ENCODE data around the gene MTHFD1L. TPM values are rescaled to one million over a fixed set of nuclear protein-coding genes. Genes with fewer than 3 reads are reported as not detected.

MTHFD1L gene
- polyA plus RNA-seq, 3 donors = 0.25 to 1.3 (median 0.39) TPM

DNA sequence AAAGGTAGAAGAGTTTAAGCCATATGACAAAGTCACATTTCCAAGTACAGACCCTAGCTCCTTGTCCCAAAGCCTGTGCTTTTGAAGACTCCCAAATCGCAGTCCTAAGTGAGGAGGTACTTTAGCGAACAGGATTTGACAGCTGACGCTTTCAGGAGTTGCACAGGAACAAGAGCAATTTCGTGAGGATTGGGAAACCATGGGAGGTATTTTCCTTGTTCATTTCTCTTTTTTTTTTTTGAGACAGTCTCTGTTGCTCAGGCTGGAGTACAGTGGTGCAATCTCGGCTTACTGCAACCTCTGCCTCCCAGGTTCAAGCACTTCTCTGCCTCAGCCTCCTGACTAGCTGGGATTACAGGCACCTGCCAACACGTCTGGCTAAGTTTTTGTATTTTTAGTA, 150.6 kb downstream of the MTHFD1L start:
- TF ChIP-seq, protein P1, sequence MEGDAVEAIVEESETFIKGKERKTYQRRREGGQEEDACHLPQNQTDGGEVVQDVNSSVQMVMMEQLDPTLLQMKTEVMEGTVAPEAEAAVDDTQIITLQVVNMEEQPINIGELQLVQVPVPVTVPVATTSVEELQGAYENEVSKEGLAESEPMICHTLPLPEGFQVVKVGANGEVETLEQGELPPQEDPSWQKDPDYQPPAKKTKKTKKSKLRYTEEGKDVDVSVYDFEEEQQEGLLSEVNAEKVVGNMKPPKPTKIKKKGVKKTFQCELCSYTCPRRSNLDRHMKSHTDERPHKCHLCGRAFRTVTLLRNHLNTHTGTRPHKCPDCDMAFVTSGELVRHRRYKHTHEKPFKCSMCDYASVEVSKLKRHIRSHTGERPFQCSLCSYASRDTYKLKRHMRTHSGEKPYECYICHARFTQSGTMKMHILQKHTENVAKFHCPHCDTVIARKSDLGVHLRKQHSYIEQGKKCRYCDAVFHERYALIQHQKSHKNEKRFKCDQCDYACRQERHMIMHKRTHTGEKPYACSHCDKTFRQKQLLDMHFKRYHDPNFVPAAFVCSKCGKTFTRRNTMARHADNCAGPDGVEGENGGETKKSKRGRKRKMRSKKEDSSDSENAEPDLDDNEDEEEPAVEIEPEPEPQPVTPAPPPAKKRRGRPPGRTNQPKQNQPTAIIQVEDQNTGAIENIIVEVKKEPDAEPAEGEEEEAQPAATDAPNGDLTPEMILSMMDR (IDR thresholded peaks at IDR 0.05) = no peak
- Histone ChIP-seq H3K4me3 (replicated peaks in 1 of 3; ENCODE audit: low read depth in 2 of 3, low read length in 3 of 3) (no peak overlapping the region), H3K9ac (ENCODE audit: insufficient read depth, low read length, poor library complexity, severe bottlenecking) (no peak overlapping the region), H2AFZ (ENCODE audit: insufficient read depth, low read depth, low read length, poor library complexity, severe bottlenecking) (no peak overlapping the region), H4K20me1 (ENCODE audit: insufficient read depth, low read length) (no peaks in the 10 kb centered on the region), H3K36me3 (replicated peaks in 1 of 2; ENCODE audit: control insufficient read depth in 1 of 2, insufficient read depth in 2 of 2, low read length in 2 of 2) (no peaks in the 10 kb centered on the region), H3K4me1 (ENCODE audit: control insufficient read depth in 1 of 2, insufficient read depth in 2 of 2, low read length in 2 of 2) (no peaks in the 10 kb centered on the region), H3K9me3 (replicated peaks in 1 of 2; ENCODE audit: control insufficient read depth in 1 of 2, insufficient read depth in 1 of 2, low read length in 2 of 2) (no peaks in the 10 kb centered on the region), H3K27ac (ENCODE audit: low read depth in 1 of 2, low read length in 2 of 2) (no peak overlapping the region), H3K27me3 (ENCODE audit: control insufficient read depth in 2 of 2, insufficient read depth in 2 of 2, low read length in 2 of 2) (no peaks in the 10 kb centered on the region), H3K79me2 (ENCODE audit: insufficient read depth, low read length) (no peaks in the 10 kb centered on the region), H3K4me2 (replicated peaks; ENCODE audit: extremely low read depth, low read length, poor library complexity, severe bottlenecking) (no peak overlapping the region)
- DNase-seq = peak in 1 of 3 donors; percentile 39
- intact Hi-C loops (cut with micrococcal nuclease) = loop anchor here in 1 of 2 donors (5.0 to 10.0 kb wide), 2 partner anchors 49 to 306 kb away; no protein-coding TSS in a partner anchor
- peaks cover 0 to 2% of the 10 kb centered on the region in 2 donors for H3K36me3 Mint-ChIP-seq
- peaks cover 0 to 2% (median 0%) of the 10 kb centered on the region in 7 donors for H3K9me3 Mint-ChIP-seq
- no peaks in the 10 kb centered on the region for H3K27me3 Mint-ChIP-seq (ENCODE audit: low read depth in 3 of 3)
- H3K27ac Mint-ChIP-seq = peak overlapping the region in 3 of 7 donors; percentile 22 to 46 (median 31)
- peaks cover 16% of the 10 kb centered on the region for H3K4me1 Mint-ChIP-seq
- WGBS (ENCODE audit: insufficient coverage) = 42% methylated on average over 4 of the region's 6 CpGs
- H3K4me3 Mint-ChIP-seq = no peak overlapping the region

DNA sequence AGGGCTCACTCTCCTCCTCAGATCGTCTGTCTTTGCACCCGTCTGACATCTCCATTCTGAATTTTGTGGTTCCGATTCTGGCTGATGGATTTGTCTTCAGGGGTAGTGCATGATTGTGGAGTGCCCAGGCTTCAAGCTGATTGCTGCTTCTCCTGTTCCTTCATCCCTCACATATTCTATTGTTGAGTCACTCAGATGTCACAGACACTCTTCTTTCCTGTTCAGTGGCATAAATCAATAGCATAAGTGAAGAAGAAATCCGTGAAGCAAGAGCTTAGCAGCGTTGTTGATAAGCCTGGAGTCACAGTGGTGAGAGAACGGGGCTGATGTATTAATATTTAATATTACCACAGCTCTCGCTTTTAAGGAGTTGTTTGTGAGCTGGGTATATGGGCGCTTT, 152.5 kb downstream of the MTHFD1L start:
- TF ChIP-seq, protein P1 (IDR thresholded peaks at IDR 0.05) = no peak
- no peak overlapping the region for H2AFZ ChIP-seq (ENCODE audit: insufficient read depth, low read depth, low read length, poor library complexity, severe bottlenecking)
- H3K4me1 ChIP-seq (ENCODE audit: control insufficient read depth in 1 of 2, insufficient read depth in 2 of 2, low read length in 2 of 2) = no peaks in the 10 kb centered on the region
- WGBS (ENCODE audit: insufficient coverage) = no CpG with 5 or more reads among the region's 8 CpGs
- no peak overlapping the region for H3K4me2 ChIP-seq (replicated peaks; ENCODE audit: extremely low read depth, low read length, poor library complexity, severe bottlenecking)
- no peak for DNase-seq
- Mint-ChIP-seq H3K36me3 (peaks cover 2 to 3% of the 10 kb centered on the region in 2 donors), H3K9me3 (peaks cover 0 to 2% (median 0%) of the 10 kb centered on the region in 7 donors), H3K27me3 (ENCODE audit: low read depth in 3 of 3) (no peaks in the 10 kb centered on the region), H3K4me1 (peaks cover 16% of the 10 kb centered on the region), H3K4me3 (no peak overlapping the region), H3K27ac (no peak overlapping the region)
- H3K4me3 ChIP-seq (replicated peaks in 1 of 3; ENCODE audit: low read depth in 2 of 3, low read length in 3 of 3) = no peak overlapping the region
- H3K36me3 ChIP-seq (replicated peaks in 1 of 2; ENCODE audit: control insufficient read depth in 1 of 2, insufficient read depth in 2 of 2, low read length in 2 of 2) = no peaks in the 10 kb centered on the region
- no peaks in the 10 kb centered on the region for H3K79me2 ChIP-seq (ENCODE audit: insufficient read depth, low read length)
- H3K9me3 ChIP-seq (replicated peaks in 1 of 2; ENCODE audit: control insufficient read depth in 1 of 2, insufficient read depth in 1 of 2, low read length in 2 of 2) = no peaks in the 10 kb centered on the region
- no peaks in the 10 kb centered on the region for H4K20me1 ChIP-seq (ENCODE audit: insufficient read depth, low read length)
- no peak overlapping the region for H3K27ac ChIP-seq (ENCODE audit: low read depth in 1 of 2, low read length in 2 of 2)
- intact Hi-C loops (cut with micrococcal nuclease) = loop anchor here in 1 of 2 donors (5.0 to 10.0 kb wide), 2 partner anchors 47 to 304 kb away; no protein-coding TSS in a partner anchor
- H3K27me3 ChIP-seq (ENCODE audit: control insufficient read depth in 2 of 2, insufficient read depth in 2 of 2, low read length in 2 of 2) = no peaks in the 10 kb centered on the region
- no peak overlapping the region for H3K9ac ChIP-seq (ENCODE audit: insufficient read depth, low read length, poor library complexity, severe bottlenecking)

Data from CD14-positive monocyte (primary cell).